Measurements from ENCODE around the gene RASGRF1.

DNA sequence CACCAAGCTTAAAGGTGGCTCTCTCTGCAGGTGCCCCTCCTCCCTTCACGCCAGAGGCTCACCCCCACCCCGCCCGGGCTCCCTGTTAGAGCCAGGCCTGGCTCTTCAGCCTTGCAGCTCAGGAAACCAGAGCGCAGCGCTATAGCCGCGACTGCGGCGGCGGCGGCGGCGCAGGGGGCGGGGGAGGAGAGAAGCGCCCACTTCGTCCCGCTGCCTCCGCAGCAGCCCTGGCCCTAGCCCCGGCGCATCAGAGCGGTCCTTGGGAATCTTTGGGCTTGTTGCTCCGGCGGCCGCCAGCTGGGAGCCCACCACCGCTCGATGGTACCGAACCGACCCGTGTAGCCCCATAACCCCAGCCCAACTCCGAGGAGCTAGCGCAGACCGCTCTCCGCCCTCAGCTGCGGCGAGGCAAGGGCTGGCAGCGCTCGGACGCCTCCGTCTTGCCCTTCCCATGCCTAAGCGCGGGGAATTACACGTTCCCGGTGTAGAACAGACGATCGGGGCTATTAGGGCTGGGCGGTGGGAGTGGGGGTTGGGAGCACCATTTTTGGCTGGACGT, 1.2 kb downstream of the RASGRF1 start:
- TF ChIP-seq, protein P1, sequence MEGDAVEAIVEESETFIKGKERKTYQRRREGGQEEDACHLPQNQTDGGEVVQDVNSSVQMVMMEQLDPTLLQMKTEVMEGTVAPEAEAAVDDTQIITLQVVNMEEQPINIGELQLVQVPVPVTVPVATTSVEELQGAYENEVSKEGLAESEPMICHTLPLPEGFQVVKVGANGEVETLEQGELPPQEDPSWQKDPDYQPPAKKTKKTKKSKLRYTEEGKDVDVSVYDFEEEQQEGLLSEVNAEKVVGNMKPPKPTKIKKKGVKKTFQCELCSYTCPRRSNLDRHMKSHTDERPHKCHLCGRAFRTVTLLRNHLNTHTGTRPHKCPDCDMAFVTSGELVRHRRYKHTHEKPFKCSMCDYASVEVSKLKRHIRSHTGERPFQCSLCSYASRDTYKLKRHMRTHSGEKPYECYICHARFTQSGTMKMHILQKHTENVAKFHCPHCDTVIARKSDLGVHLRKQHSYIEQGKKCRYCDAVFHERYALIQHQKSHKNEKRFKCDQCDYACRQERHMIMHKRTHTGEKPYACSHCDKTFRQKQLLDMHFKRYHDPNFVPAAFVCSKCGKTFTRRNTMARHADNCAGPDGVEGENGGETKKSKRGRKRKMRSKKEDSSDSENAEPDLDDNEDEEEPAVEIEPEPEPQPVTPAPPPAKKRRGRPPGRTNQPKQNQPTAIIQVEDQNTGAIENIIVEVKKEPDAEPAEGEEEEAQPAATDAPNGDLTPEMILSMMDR (conservative IDR thresholded peaks at IDR 0.05; ENCODE audit: low read depth, low read length), result no peak
- TF ChIP-seq EZH2phosphoT487 (IDR thresholded peaks at IDR 0.05; ENCODE audit: borderline replicate concordance, low read length), result no peak
